ENCODE data around the gene TTC39C. TPM values are rescaled to one million over a fixed set of nuclear protein-coding genes. Genes with fewer than 3 reads are reported as not detected.

The TTC39C gene
- total and polyA plus RNA-seq, 2 of the 8 experiments (the other 6 are each of a cell fraction or from before 2014, with no cell fraction given) = 8.1 to 79.1 TPM

- no peak overlapping the region for H4K5ac ChIP-seq (ENCODE audit: insufficient read length, low read depth, low read length)
- no peaks in the 10 kb centered on the region for H3K9me3 ChIP-seq (ENCODE audit: insufficient read depth in 2 of 2, low read depth in 1 of 2, low read length in 1 of 2)
- no peak overlapping the region for H3K4ac ChIP-seq (replicated peaks; ENCODE audit: insufficient read length, low read depth, low read length)
- H3K36me3 ChIP-seq (ENCODE audit: control insufficient read depth in 2 of 4, insufficient read depth in 4 of 4, low read length in 3 of 4) = no peaks in the 10 kb centered on the region
- H2BK15ac ChIP-seq (ENCODE audit: low read length) = no peak overlapping the region
- H2BK5ac ChIP-seq (ENCODE audit: low read depth, low read length) = no peak overlapping the region
- H3K23ac ChIP-seq (ENCODE audit: insufficient read length) = no peak overlapping the region
- no peaks in the 10 kb centered on the region for H4K20me1 ChIP-seq (replicated peaks in 1 of 2; ENCODE audit: control insufficient read depth in 1 of 2, insufficient read depth in 2 of 2, low read length in 2 of 2)
- H2AK5ac ChIP-seq (ENCODE audit: low read depth, low read length) = no peak overlapping the region
- ChIA-PET POLR2A (ENCODE audit: partially characterized antibody) (no interaction called here), CTCF (ENCODE audit: partially characterized antibody) (interaction anchor here (1.0 to 1.5 kb wide), 3 partner anchors 15 to 46 kb away, joined by 3 read pairs; no protein-coding TSS in a partner anchor)
- no peak overlapping the region for H4K91ac ChIP-seq (replicated peaks; ENCODE audit: insufficient read length, low read length)
- H3K27ac ChIP-seq (ENCODE audit: low read depth, low read length) = no peak overlapping the region
- DNase-seq (ENCODE audit: low read depth in 1 of 2, low spot score in 2 of 2) (no peak), FAIRE-seq (no peak)
- H4K8ac ChIP-seq (ENCODE audit: extremely low read depth, insufficient read depth, low read length) = no peak overlapping the region
- peaks cover 0 to 13% of the 10 kb centered on the region in 2 experiments; a peak in 3 of 4 replicates for H3K79me2 ChIP-seq (ENCODE audit: control insufficient read depth in 1 of 2, insufficient read depth in 2 of 2, low read length in 2 of 2)
- no peak overlapping the region for H3K14ac ChIP-seq (ENCODE audit: insufficient read length)
- H2BK20ac ChIP-seq (ENCODE audit: low read length) = no peak overlapping the region
- WGBS, 2 experiments (ENCODE audit: extremely low coverage in 1 of 2, insufficient coverage in 1 of 2, insufficient read length in 1 of 2, insufficient replicate concordance in 2 of 2, low coverage in 1 of 2, low lambda C conversion rate in 2 of 2, missing lambda C conversion rate in 1 of 2) = 96% methylated on average over 5 of the region's 5 CpGs; no CpG with 5 or more reads in 1 of the 2 experiments
- H3K18ac ChIP-seq (ENCODE audit: extremely low read depth, low read length) = no peak overlapping the region
- peaks cover 0 to 8% (median 2%) of the 10 kb centered on the region in 4 experiments; a peak in 1 of 7 replicates for H3K27me3 ChIP-seq (replicated peaks in 1 of 4; ENCODE audit: control insufficient read depth in 3 of 4, extremely low read depth in 1 of 4, insufficient read depth in 3 of 4, low read length in 3 of 4)
- no peak overlapping the region for H3K4me2 ChIP-seq (ENCODE audit: insufficient read depth in 1 of 2, low read depth in 2 of 2, low read length in 2 of 2)
- H3K9ac ChIP-seq (replicated peaks in 1 of 4; ENCODE audit: extremely low read depth in 1 of 4, low read depth in 3 of 4, low read length in 3 of 4) = no peak overlapping the region
- no peak overlapping the region for H3K56ac ChIP-seq (replicated peaks; ENCODE audit: insufficient read length, low read depth, low read length)
- H3K4me3 ChIP-seq (ENCODE audit: extremely low read depth in 1 of 4, insufficient read depth in 2 of 4, low read depth in 3 of 4, low read length in 4 of 4) = no peak overlapping the region
- no peak overlapping the region for H2AFZ ChIP-seq (ENCODE audit: low read length)
- no peak overlapping the region for H2BK12ac ChIP-seq (ENCODE audit: low read depth, low read length)
- H3K79me1 ChIP-seq (ENCODE audit: low read depth, low read length) = no peaks in the 10 kb centered on the region
- peaks cover 0 to 3% (median 0%) of the 10 kb centered on the region in 4 experiments; a peak in 1 of 7 replicates for H3K4me1 ChIP-seq (replicated peaks in 1 of 4; ENCODE audit: control insufficient read depth in 3 of 4, insufficient read depth in 4 of 4, low read length in 3 of 4)
- H2BK120ac ChIP-seq (replicated peaks; ENCODE audit: low read depth, low read length) = no peak overlapping the region
- peaks cover 7% of the 10 kb centered on the region for H3K23me2 ChIP-seq (ENCODE audit: low read depth, low read length)
- TF ChIP-seq TAF1 (IDR thresholded peaks at IDR 0.05; ENCODE audit: low read depth, low read length) = no peak
- TF ChIP-seq RFX5 (IDR thresholded peaks at IDR 0.05; ENCODE audit: borderline replicate concordance, low read depth, low read length) = no peak
- no peak for TF ChIP-seq CBX5 (IDR thresholded peaks at IDR 0.05; ENCODE audit: low read depth, low read length)
- TF ChIP-seq NANOG (IDR thresholded peaks at IDR 0.05; ENCODE audit: insufficient read depth, low read depth, low read length, poor library complexity, severe bottlenecking) = no peak
- no peak for TF ChIP-seq KDM1A (IDR thresholded peaks at IDR 0.05; ENCODE audit: borderline replicate concordance, low read length)
- no peak for TF ChIP-seq RAD21 (IDR thresholded peaks at IDR 0.05 in 1 of 2, conservative IDR thresholded peaks at IDR 0.05 in 1 of 2; ENCODE audit: low read depth in 2 of 2, low read length in 2 of 2)
- no peak for TF ChIP-seq POLR2AphosphoS5 (IDR thresholded peaks at IDR 0.05; ENCODE audit: low read depth, low read length)
- TF ChIP-seq JUND (IDR thresholded peaks at IDR 0.05; ENCODE audit: low read length) = no peak
- no peak for TF ChIP-seq TBP (IDR thresholded peaks at IDR 0.05; ENCODE audit: low read depth, low read length)
- no peak for TF ChIP-seq CREB1 (IDR thresholded peaks at IDR 0.05)
- no peak for TF ChIP-seq CBX8 (IDR thresholded peaks at IDR 0.05; ENCODE audit: borderline replicate concordance, low read depth, low read length)
- no peak for TF ChIP-seq CHD2 (IDR thresholded peaks at IDR 0.05; ENCODE audit: low read length)
- no peak for TF ChIP-seq BRCA1 (IDR thresholded peaks at IDR 0.05; ENCODE audit: low read depth, low read length)
Observed at GRCh38 chr18:24011123-24011917, 3.2 kb upstream of the TTC39C start.

Measured in H1 (cell line).